Ishikawa (cell line): ENCODE results near the gene RSRC2.

Experiments used
- CEBPB ChIP-seq: IDR thresholded peaks from 2 replicates; pipeline ENCODE4 v1.6.1; 2012
- CREB1 ChIP-seq: IDR thresholded peaks from 2 replicates; pipeline ENCODE4 v1.6.1; 2012; ENCODE audit warnings: low read depth
- EGR1 ChIP-seq: IDR thresholded peaks from 2 replicates; pipeline ENCODE4 v1.6.1; 2012
- EP300 ChIP-seq: IDR thresholded peaks from 2 replicates; pipeline ENCODE4 v1.6.1; 2012; ENCODE audit warnings: borderline replicate concordance
- FOXM1 ChIP-seq: IDR thresholded peaks from 2 replicates; pipeline ENCODE4 v1.6.1; 2012; ENCODE audit warnings: low read depth, borderline replicate concordance
- MAX ChIP-seq: IDR thresholded peaks from 2 replicates; pipeline ENCODE4 v1.6.1; 2012
- NFIC ChIP-seq: IDR thresholded peaks from 2 replicates; pipeline ENCODE4 v1.6.1; 2012
- RAD21 ChIP-seq: IDR thresholded peaks from 2 replicates; pipeline ENCODE4 v1.6.1; 2012; ENCODE audit warnings: low read depth
- TAF1 ChIP-seq: IDR thresholded peaks from 2 replicates; pipeline ENCODE4 v1.6.1; 2012; ENCODE audit warnings: low read depth, mild to moderate bottlenecking
- TCF12 ChIP-seq: IDR thresholded peaks from 2 replicates; pipeline ENCODE4 v1.6.1; 2012; ENCODE audit warnings: low read depth
- TEAD4 ChIP-seq: IDR thresholded peaks from 2 replicates; pipeline ENCODE4 v1.6.1; 2012
- YY1 ChIP-seq: IDR thresholded peaks from 2 replicates; pipeline ENCODE4 v1.6.1; 2012; ENCODE audit warnings: low read depth
- ZBTB7A ChIP-seq: IDR thresholded peaks from 2 replicates; pipeline ENCODE4 v1.6.1; 2012; ENCODE audit warnings: low read depth
- TF ChIP-seq, protein P1 (sequence below): IDR thresholded peaks from 2 replicates; pipeline ENCODE4 v1.6.1; 2012
- TF ChIP-seq, protein P2 (sequence below): IDR thresholded peaks from 2 replicates; pipeline ENCODE4 v1.6.1; 2012; ENCODE audit warnings: low read depth, mild to moderate bottlenecking

The RSRC2 gene

GRCh38 chr12:122515275-122515674, 11.5 kb downstream of the RSRC2 start:
- TF ChIP-seq YY1, result no peak
- no peak for TF ChIP-seq FOXM1
- TF ChIP-seq ZBTB7A, result no peak
- TF ChIP-seq, protein P1, sequence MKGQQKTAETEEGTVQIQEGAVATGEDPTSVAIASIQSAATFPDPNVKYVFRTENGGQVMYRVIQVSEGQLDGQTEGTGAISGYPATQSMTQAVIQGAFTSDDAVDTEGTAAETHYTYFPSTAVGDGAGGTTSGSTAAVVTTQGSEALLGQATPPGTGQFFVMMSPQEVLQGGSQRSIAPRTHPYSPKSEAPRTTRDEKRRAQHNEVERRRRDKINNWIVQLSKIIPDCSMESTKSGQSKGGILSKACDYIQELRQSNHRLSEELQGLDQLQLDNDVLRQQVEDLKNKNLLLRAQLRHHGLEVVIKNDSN, result no peak

- TF ChIP-seq RAD21 (no peak), MAX (no peak), ZBTB7A (no peak), FOXM1 (no peak), CEBPB (no peak), TAF1 (no peak), EGR1 (no peak), YY1 (no peak), TEAD4 (no peak), CREB1 (no peak), TCF12 (no peak), EP300 (no peak), NFIC (no peak)
- TF ChIP-seq, protein P2, sequence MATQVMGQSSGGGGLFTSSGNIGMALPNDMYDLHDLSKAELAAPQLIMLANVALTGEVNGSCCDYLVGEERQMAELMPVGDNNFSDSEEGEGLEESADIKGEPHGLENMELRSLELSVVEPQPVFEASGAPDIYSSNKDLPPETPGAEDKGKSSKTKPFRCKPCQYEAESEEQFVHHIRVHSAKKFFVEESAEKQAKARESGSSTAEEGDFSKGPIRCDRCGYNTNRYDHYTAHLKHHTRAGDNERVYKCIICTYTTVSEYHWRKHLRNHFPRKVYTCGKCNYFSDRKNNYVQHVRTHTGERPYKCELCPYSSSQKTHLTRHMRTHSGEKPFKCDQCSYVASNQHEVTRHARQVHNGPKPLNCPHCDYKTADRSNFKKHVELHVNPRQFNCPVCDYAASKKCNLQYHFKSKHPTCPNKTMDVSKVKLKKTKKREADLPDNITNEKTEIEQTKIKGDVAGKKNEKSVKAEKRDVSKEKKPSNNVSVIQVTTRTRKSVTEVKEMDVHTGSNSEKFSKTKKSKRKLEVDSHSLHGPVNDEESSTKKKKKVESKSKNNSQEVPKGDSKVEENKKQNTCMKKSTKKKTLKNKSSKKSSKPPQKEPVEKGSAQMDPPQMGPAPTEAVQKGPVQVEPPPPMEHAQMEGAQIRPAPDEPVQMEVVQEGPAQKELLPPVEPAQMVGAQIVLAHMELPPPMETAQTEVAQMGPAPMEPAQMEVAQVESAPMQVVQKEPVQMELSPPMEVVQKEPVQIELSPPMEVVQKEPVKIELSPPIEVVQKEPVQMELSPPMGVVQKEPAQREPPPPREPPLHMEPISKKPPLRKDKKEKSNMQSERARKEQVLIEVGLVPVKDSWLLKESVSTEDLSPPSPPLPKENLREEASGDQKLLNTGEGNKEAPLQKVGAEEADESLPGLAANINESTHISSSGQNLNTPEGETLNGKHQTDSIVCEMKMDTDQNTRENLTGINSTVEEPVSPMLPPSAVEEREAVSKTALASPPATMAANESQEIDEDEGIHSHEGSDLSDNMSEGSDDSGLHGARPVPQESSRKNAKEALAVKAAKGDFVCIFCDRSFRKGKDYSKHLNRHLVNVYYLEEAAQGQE, result no peak
- TF ChIP-seq, protein P1, result no peak
Observed at GRCh38 chr12:122513660-122514059, 13.1 kb downstream of the RSRC2 start.

GRCh38 chr12:122508163-122508562, 18.6 kb downstream of the RSRC2 start:
- no peak for TF ChIP-seq TAF1
- no peak for TF ChIP-seq MAX
- TF ChIP-seq, protein P2, result no peak
- no peak for TF ChIP-seq TEAD4
- no peak for TF ChIP-seq ZBTB7A
- TF ChIP-seq, protein P1, result no peak
- no peak for TF ChIP-seq RAD21
- no peak for TF ChIP-seq TCF12
- TF ChIP-seq EP300, result no peak
- no peak for TF ChIP-seq NFIC
- TF ChIP-seq CREB1, result no peak
- no peak for TF ChIP-seq FOXM1
- no peak for TF ChIP-seq YY1
- TF ChIP-seq CEBPB, result no peak
- TF ChIP-seq EGR1, result no peak

DNA sequence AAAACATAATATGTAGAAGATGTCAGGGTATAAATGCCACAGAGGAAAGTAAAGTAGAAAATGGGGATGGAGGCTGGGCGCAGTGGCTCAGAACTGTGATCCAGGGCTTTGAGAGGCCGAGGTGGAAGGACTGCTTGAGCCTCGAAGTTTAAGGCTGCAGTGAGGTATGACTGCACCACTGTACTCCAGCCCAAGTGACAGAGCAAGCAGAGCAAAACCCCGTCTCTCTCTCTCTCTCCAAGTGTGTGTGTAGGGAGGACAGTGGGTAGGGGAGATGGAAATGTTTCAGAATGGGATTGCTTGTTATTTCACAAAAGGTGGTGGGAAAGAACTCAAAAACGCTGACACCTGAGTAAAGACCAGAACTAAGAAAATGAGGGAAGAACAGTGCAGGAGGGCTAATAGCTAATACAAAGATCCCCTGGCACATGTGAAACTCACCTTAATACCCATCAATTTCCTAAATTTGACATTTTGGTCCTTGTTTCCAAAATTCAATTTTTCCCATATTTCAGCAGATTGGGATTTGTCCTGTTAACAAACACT, 20.3 kb downstream of the RSRC2 start:
- TF ChIP-seq NFIC (no peak), RAD21 (no peak), CREB1 (no peak), EGR1 (no peak), TAF1 (no peak), CEBPB (no peak), MAX (no peak), YY1 (no peak), FOXM1 (no peak)
- TF ChIP-seq, protein P2, result no peak
